ENCODE measurements around the gene MYL7. TPM values are rescaled to one million over a fixed set of nuclear protein-coding genes. Genes with fewer than 3 reads are reported as not detected.
"Not testable (repeated sequence)": the region's sequence is repeated elsewhere in the genome, so short reads cannot be mapped to it uniquely, and the experiment has no call there.

Gene MYL7
- total and polyA plus RNA-seq, 4 donors = 0.66 to 4.5 (median 2.2) TPM; not detected in 1

DNA sequence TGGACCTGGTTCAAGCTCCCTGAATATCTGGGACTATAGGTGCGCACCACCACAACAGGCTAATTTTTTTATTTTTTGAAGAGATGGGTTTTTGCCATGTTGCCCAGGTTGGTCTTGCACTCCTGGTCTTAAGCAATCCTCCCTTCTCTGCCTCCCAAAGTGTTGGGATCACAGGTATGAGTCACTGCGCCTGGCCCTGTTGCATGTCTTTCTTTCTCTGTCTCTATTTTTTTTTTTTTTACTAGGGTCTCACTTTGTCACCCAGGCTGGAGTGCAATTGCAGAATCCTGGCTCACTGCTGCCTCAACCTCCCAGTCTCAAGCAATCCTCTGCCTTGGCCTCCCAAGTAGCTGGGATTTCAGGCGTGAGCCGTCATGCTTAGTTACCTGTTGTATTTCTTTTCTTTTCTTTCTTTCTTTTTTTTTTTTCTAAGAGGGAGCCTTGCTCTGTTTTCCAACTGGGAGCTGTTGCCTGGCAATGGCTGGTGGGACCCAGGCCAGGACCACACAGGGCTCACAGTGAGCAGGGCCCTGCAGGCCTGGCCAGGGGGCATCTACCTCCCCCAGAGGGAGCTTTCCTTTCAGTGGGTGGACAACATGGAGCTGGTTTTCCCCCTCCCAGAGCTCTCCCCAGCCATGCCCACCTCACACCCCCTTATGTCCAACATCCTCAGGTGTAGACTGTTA lies 6.0 kb downstream of the MYL7 start:
- Histone ChIP-seq H3K27me3 (ENCODE audit: control insufficient read depth, insufficient read depth, low read length) (no peaks in the 10 kb centered on the region), H3K9me3 (ENCODE audit: control insufficient read depth, insufficient read depth, low read length) (no peaks in the 10 kb centered on the region), H3K27ac (ENCODE audit: low read depth, low read length) (peak overlapping the region; percentile 57), H3K36me3 (ENCODE audit: control insufficient read depth, insufficient read depth, low read length) (peaks cover 7% of the 10 kb centered on the region), H3K4me1 (ENCODE audit: control insufficient read depth, insufficient read depth, low read length) (peaks cover 16% of the 10 kb centered on the region), H3K4me3 (ENCODE audit: low read depth, low read length) (no peak overlapping the region)
- peak in 2 of 6 donors; percentile 47 to 62 for DNase-seq (ENCODE audit: low read depth in 4 of 6, low spot score in 6 of 6)
- 92% methylated on average over 1 of the region's 4 CpGs for WGBS (ENCODE audit: insufficient coverage)

DNA sequence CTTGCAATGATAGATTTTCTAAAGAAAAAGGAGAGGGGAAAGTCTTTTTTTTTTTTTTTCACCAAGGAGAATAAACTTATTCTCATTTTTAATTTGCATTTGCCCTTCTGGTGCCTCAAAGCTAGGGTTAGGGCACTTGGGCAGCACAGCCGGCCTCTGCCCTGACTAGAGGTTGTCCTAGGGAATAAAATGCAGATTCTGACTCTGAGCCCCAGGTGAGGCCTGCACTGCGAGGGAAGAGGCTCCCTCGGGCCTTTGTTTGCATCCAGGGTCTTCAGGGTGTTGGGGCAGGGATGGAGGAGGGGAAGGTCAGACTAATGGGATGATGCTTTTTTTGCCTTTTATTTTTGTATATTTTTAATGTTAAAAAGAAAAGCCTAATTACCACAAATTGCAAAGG lies 7.8 kb downstream of the MYL7 start:
- no peaks in the 10 kb centered on the region for H3K36me3 ChIP-seq (ENCODE audit: control insufficient read depth, insufficient read depth, low read length)
- no peak for DNase-seq (ENCODE audit: low read depth in 4 of 6, low spot score in 6 of 6)
- 67% methylated on average over 1 of the region's 3 CpGs for WGBS (ENCODE audit: insufficient coverage)
- peaks cover 16% of the 10 kb centered on the region for H3K4me1 ChIP-seq (ENCODE audit: control insufficient read depth, insufficient read depth, low read length)
- H3K27ac ChIP-seq (ENCODE audit: low read depth, low read length) = no peak overlapping the region
- no peak overlapping the region for H3K4me3 ChIP-seq (ENCODE audit: low read depth, low read length)
- H3K9me3 ChIP-seq (ENCODE audit: control insufficient read depth, insufficient read depth, low read length) = no peaks in the 10 kb centered on the region
- no peaks in the 10 kb centered on the region for H3K27me3 ChIP-seq (ENCODE audit: control insufficient read depth, insufficient read depth, low read length)

DNA sequence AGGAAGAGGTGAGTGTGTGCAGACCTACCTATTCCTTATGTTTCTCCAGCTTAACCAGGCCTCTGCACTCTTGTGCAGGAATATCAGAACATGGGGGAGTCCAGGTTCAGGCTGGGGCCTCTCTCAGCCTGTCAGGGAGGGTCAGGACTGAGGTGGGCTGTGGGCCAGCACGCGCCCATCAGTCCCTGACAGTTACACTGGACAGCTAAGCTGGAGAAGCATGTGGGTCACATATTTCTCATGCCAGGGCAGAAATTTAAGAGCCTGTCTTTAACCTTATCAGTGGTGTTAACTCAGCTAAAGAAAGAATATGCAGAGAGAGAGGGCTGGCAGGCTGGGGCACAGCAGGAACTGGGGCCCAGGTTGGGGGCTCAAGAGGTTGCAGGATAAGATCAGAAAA lies 9.1 kb downstream of the MYL7 start:
- H3K27ac ChIP-seq (ENCODE audit: low read depth, low read length) = no peak overlapping the region
- DNase-seq (ENCODE audit: low read depth in 4 of 6, low spot score in 6 of 6) = no peak
- no peaks in the 10 kb centered on the region for H3K36me3 ChIP-seq (ENCODE audit: control insufficient read depth, insufficient read depth, low read length)
- H3K9me3 ChIP-seq (ENCODE audit: control insufficient read depth, insufficient read depth, low read length) = peaks cover 2% of the 10 kb centered on the region
- no peak overlapping the region for H3K4me3 ChIP-seq (ENCODE audit: low read depth, low read length)
- peaks cover 16% of the 10 kb centered on the region for H3K4me1 ChIP-seq (ENCODE audit: control insufficient read depth, insufficient read depth, low read length)
- WGBS (ENCODE audit: insufficient coverage) = 90% methylated on average over 2 of the region's 2 CpGs
- H3K27me3 ChIP-seq (ENCODE audit: control insufficient read depth, insufficient read depth, low read length) = no peaks in the 10 kb centered on the region

DNA sequence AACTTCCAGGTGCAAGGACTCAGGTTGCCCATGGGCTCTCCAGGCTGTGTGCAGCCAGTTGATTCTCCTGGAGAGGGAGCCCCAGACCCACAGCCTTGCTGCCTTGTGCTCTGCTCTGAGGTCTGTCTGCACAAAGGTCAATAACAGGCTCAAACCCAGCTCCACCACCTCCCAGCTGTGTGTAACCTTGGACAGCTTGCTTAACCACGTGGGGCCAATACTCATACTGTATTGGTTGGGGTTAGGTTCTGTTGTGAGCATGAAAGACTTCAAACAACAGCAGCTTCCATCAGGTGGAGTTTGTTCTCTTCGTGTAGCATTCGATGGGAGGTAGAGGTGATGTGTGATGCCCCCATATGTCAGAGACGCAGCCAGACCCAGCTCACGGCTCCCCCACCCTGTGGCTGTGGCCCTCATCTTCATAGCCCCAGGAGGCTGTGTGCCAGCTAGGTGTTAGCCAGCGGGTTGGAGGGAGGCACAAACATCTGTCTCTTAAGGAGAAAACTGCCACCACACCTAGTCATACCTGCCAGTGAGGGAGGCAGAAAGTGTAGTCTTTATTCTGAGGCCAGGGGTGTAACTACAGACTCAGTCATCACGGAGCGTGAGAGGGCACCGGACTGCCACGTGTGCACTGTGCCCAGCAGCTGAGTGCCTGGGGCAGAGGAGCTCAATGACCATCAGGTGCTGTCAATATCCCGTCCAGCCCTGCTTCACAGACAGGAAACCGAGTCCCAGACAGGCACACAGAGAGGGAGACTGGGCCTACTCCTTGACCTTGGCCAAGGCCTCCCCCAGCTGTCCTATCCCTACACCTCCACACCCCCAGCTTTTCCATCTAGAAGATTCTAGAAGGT lies 9.7 kb downstream of the MYL7 start:
- no peak for DNase-seq (ENCODE audit: low read depth in 4 of 6, low spot score in 6 of 6)
- no peak overlapping the region for H3K4me3 ChIP-seq (ENCODE audit: low read depth, low read length)
- peaks cover 2% of the 10 kb centered on the region for H3K9me3 ChIP-seq (ENCODE audit: control insufficient read depth, insufficient read depth, low read length)
- 82% methylated on average over 9 of the region's 12 CpGs for WGBS (ENCODE audit: insufficient coverage)
- no peak overlapping the region for H3K27ac ChIP-seq (ENCODE audit: low read depth, low read length)
- peaks cover 16% of the 10 kb centered on the region for H3K4me1 ChIP-seq (ENCODE audit: control insufficient read depth, insufficient read depth, low read length)
- no peaks in the 10 kb centered on the region for H3K36me3 ChIP-seq (ENCODE audit: control insufficient read depth, insufficient read depth, low read length)
- H3K27me3 ChIP-seq (ENCODE audit: control insufficient read depth, insufficient read depth, low read length) = no peaks in the 10 kb centered on the region

DNA sequence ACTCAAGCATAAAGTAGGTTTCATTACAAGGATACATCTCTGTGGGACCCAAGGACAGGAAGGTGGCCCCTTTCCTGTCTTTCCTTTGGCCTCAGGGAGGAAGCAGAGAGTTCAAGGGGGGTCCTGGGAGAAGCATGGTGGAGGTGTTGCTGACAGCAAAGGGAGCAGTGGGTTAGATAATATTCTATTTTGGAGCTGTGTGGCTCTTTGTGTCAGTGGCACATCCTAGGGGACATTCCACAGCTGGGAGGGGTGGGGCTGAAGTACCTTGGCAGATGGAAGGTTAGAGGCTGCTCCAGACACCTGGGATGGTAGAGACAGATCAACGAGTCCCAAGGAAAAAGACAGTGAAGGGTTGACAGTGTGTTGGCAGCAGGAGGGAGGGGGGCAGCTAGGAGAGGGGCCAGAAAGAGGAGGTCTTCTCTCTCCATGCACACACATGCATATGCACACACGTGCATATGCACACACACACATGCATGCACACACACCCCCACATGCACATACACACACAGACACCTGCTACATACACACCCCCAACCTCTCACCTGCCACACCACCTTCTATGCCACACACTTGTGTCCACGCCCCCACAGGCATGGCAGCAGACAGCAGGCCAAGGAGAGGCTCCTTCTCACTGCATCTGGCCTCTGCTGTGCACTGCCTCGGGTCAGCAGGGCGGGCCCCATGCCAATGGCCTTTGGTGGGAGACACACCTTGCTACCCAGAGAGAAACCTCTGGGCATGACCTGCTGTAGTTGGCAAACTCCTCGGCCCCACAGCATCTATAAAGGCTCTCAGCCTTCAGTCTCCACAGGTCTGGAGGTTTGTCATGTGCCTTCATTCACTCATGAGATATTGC lies 12.2 kb downstream of the MYL7 start:
- H3K27ac ChIP-seq (ENCODE audit: low read depth, low read length) = no peak overlapping the region
- no peak for DNase-seq (ENCODE audit: low read depth in 4 of 6, low spot score in 6 of 6)
- H3K4me3 ChIP-seq (ENCODE audit: low read depth, low read length) = no peak overlapping the region
- no peaks in the 10 kb centered on the region for H3K36me3 ChIP-seq (ENCODE audit: control insufficient read depth, insufficient read depth, low read length)
- H3K4me1 ChIP-seq (ENCODE audit: control insufficient read depth, insufficient read depth, low read length) = peaks cover 7% of the 10 kb centered on the region
- H3K9me3 ChIP-seq (ENCODE audit: control insufficient read depth, insufficient read depth, low read length) = peaks cover 2% of the 10 kb centered on the region
- H3K27me3 ChIP-seq (ENCODE audit: control insufficient read depth, insufficient read depth, low read length) = no peaks in the 10 kb centered on the region
- WGBS (ENCODE audit: insufficient coverage) = 69% methylated on average over 5 of the region's 6 CpGs

DNA sequence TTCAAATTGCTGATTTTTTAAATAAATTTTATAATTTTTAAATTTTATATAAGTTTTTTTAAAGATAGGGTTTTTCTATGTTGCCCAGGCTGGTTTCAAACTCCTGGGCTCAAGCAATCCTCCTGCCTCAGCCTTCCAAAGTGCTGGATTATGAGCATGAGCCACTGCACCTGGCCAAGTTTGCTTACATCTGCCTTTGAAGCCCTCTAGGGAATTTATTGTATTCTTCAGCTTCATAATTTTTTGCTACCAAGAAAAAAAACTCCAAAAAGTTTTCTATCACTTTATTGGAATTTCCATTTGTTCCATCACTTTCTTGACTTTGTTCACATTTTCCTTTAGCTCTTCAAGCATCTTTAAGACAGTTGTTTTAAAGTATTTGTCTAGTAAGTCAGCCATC lies 14.0 kb downstream of the MYL7 start:
- H3K9me3 ChIP-seq (ENCODE audit: control insufficient read depth, insufficient read depth, low read length) = peaks cover 2% of the 10 kb centered on the region

DNA sequence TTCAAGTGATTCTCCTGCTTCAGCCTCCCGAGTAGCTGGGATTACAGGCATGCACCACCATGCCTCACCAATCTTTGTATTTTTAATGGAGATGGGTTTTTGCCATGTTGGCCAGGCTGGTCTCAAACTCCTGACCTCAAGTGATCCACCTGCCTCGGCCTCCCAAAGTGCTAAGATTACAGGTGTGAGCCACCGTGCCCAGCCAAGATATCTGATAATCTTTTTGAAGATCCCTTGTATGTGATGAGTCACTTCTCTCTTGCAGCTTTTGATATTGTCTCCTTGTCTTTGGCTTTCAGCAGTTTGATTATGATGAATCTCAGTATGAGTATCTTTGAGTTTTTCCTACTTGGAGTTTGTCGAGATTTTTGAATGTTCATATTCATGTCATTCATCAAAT lies 14.6 kb downstream of the MYL7 start:
- not testable (repeated sequence) for DNase-seq (ENCODE audit: low read depth in 4 of 6, low spot score in 6 of 6); H3K27me3 ChIP-seq (ENCODE audit: control insufficient read depth, insufficient read depth, low read length); H3K9me3 ChIP-seq (ENCODE audit: control insufficient read depth, insufficient read depth, low read length); H3K36me3 ChIP-seq (ENCODE audit: control insufficient read depth, insufficient read depth, low read length); H3K27ac ChIP-seq (ENCODE audit: low read depth, low read length); H3K4me3 ChIP-seq (ENCODE audit: low read depth, low read length)
- WGBS (ENCODE audit: insufficient coverage) = 92% methylated on average over 2 of the region's 4 CpGs
- peaks cover 19% of the 10 kb centered on the region for H3K4me1 ChIP-seq (ENCODE audit: control insufficient read depth, insufficient read depth, low read length)

More for the DNA sequence above, 14.0 kb downstream of the MYL7 start:
- Histone ChIP-seq H3K27me3 (ENCODE audit: control insufficient read depth, insufficient read depth, low read length) (no peaks in the 10 kb centered on the region), H3K36me3 (ENCODE audit: control insufficient read depth, insufficient read depth, low read length) (no peaks in the 10 kb centered on the region), H3K4me1 (ENCODE audit: control insufficient read depth, insufficient read depth, low read length) (peaks cover 14% of the 10 kb centered on the region), H3K27ac (ENCODE audit: low read depth, low read length) (no peak overlapping the region), H3K4me3 (ENCODE audit: low read depth, low read length) (no peak overlapping the region)
- no peak for DNase-seq (ENCODE audit: low read depth in 4 of 6, low spot score in 6 of 6)

DNA sequence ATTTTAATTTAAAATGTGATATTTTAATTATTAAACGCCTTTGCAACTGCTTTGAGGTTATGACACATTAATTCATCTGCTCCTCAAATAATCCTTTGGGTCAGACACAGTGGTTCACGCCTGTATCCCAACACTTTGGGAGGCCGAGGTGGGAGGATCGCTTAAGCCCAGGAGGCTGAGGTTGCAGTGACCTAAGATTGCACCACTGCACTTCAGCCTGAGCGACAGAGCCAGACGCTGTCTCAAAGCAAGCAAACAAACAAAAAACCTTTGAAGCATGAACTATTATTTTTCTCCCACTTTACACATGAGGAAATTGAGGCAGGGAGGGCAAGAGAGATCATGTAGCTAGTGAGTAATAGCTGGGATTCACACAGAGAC lies 16.3 kb downstream of the MYL7 start:
- Histone ChIP-seq H3K9me3 (ENCODE audit: control insufficient read depth, insufficient read depth, low read length) (peaks cover 2% of the 10 kb centered on the region), H3K27me3 (ENCODE audit: control insufficient read depth, insufficient read depth, low read length) (no peaks in the 10 kb centered on the region), H3K4me3 (ENCODE audit: low read depth, low read length) (no peak overlapping the region), H3K4me1 (ENCODE audit: control insufficient read depth, insufficient read depth, low read length) (peaks cover 20% of the 10 kb centered on the region), H3K27ac (ENCODE audit: low read depth, low read length) (no peak overlapping the region), H3K36me3 (ENCODE audit: control insufficient read depth, insufficient read depth, low read length) (peaks cover 14% of the 10 kb centered on the region)
- no peak for DNase-seq (ENCODE audit: low read depth in 4 of 6, low spot score in 6 of 6)
- 100% methylated on average over 2 of the region's 6 CpGs for WGBS (ENCODE audit: insufficient coverage)

DNA sequence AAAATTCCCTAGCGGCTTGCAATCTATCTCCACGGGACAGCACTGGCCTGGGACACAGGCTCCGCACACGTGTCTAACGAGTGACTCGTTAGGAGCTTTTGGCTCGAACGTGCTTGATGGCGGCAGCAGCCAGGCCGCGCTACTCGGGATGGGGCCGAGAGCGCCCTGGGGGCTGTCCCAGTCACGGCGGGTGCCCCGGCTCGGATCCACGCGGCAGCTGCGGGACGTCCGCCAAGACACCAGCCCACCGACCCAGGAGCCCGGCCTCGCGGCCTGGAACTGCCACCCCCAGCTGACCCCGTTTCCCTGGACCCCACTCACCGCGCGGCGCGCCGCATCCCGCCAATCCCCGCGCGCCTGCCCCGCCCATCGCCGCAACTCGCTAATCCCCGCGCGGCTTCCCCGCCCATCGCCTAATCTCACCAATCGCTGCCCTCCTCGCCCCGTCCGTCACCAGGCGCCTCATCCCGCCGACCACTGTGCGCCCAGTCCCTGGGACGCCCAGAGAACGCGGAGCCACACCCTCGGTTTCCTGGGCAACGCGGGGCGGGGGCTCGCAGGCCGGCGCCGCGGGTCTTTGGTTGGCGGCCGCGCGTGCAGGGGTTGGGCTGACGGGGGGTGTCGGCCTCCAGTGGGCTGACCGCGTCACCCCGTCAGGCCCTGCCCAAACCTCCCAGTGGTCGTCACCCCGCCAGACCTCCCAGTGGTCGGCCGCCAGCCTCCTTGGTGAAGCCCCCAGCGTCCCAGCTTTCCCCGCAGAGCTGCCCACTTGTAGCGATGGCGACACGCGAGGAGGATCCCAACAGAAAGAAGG lies 17.7 kb downstream of the MYL7 start, which contains the start of gene POLD2:
Gene POLD2, minus strand, starts transcription at position 359 of the 814 bp plus-strand sequence. CDS start 1,495 bp downstream, outside the sequence.
- Histone ChIP-seq H3K27me3 (ENCODE audit: control insufficient read depth, insufficient read depth, low read length) (no peaks in the 10 kb centered on the region), H3K36me3 (ENCODE audit: control insufficient read depth, insufficient read depth, low read length) (peaks cover 26% of the 10 kb centered on the region), H3K4me3 (ENCODE audit: low read depth, low read length) (peak within 1 kb of the TSS; percentile 78), H3K9me3 (ENCODE audit: control insufficient read depth, insufficient read depth, low read length) (peaks cover 2% of the 10 kb centered on the region), H3K27ac (ENCODE audit: low read depth, low read length) (peak within 1 kb of the TSS; percentile 94), H3K4me1 (ENCODE audit: control insufficient read depth, insufficient read depth, low read length) (peaks cover 23% of the 10 kb centered on the region)
- WGBS (ENCODE audit: insufficient coverage) = under 1% methylated on average over 86 of the region's 86 CpGs
- DNase-seq (ENCODE audit: low read depth in 4 of 6, low spot score in 6 of 6) = peak; percentile 86 to 99 (median 96)
